Endothelial cell of umbilical vein (primary cell): ENCODE measurements around the gene CPT1A. TPM values are rescaled to one million over a fixed set of nuclear protein-coding genes. Genes with fewer than 3 reads are reported as not detected.

Source experiments
- BruUV-seq: library from RNA; stranded (reverse); fragments of 400-500 nt; replicated peaks from 2 replicates; lab custom pipeline; 2021; lab: Mats Ljungman, UMichigan
- CTCF ChIA-PET: fragments of 300-600, 350-600 bp; sonication (Branson Sonifier 250); formaldehyde crosslinking; loops from one replicate; lab custom pipeline; 2021; ENCODE audit warnings: antibody characterized with exemption, inconsistent platforms; lab: Charles Lee
- POLR2A ChIA-PET: fragments of 300-600, 350-600 bp; sonication (Branson Sonifier 250); formaldehyde crosslinking; loops from one replicate; lab custom pipeline; 2021; ENCODE audit warnings: antibody characterized with exemption, inconsistent platforms; lab: Charles Lee
- DNase-seq: peaks from one replicate; pipeline ENCODE4 v3.0.0-alpha.2; 2011; ENCODE audit warnings: low read depth, low spot score
- FAIRE-seq: peaks from 2 replicates; lab custom pipeline; 2011; peaks lifted over from hg19 to GRCh38; lab: Jason Lieb, UNC
- H2AFZ ChIP-seq: 2 replicates; pipeline ENCODE4 v1.6.0; 2012; ENCODE audit warnings: low read depth, low read length, control low read depth, inconsistent platforms
- H3K27ac ChIP-seq: 2 replicates; pipeline ENCODE4 v1.5.1; 2011; ENCODE audit warnings: low read depth, mild to moderate bottlenecking, control low read depth, low read length, moderate library complexity; ENCODE audit not compliant: insufficient read depth
- H3K27me3 ChIP-seq, 2 experiments: 2 replicates each; pipeline versions ENCODE4 v1.6.0 to v1.6.1; 2011; ENCODE audit warnings: low read length in 2 of 2, mixed read lengths in 1 of 2; ENCODE audit not compliant: control insufficient read depth in 2 of 2, insufficient read depth in 2 of 2
- H3K36me3 ChIP-seq, 2 experiments: 2 replicates in 1 of 2; 3 replicates in 1 of 2; pipeline ENCODE4 v1.5.1; 2011; ENCODE audit warnings: low read length in 2 of 2, mild to moderate bottlenecking in 1 of 2, moderate library complexity in 1 of 2; ENCODE audit not compliant: control insufficient read depth in 2 of 2, insufficient read depth in 2 of 2; ENCODE audit errors: extremely low read depth in 1 of 2
- H3K4me1 ChIP-seq: 3 replicates; pipeline ENCODE4 v1.5.1; 2011; ENCODE audit warnings: mild to moderate bottlenecking, low read length; ENCODE audit not compliant: control insufficient read depth, insufficient read depth; ENCODE audit errors: extremely low read depth
- H3K4me2 ChIP-seq: 2 replicates; pipeline ENCODE4 v1.6.1; 2011; ENCODE audit warnings: low read length, control low read depth, mixed read lengths; ENCODE audit not compliant: insufficient read depth
- H3K4me3 ChIP-seq, 3 experiments: fragments of 200-600 bp in 1 of 3; sonication (generic), shearing (Covaris generic) in 1 of 3; replicated peaks in 1 of 3; 2 replicates each; pipeline ENCODE4 v1.5.1; 2011 to 2016; ENCODE audit warnings: control low read depth in 3 of 3, low read length in 3 of 3, mild to moderate bottlenecking in 2 of 3, inconsistent platforms in 1 of 3, low read depth in 1 of 3, moderate library complexity in 1 of 3; ENCODE audit not compliant: insufficient read depth in 1 of 3
- H3K79me2 ChIP-seq: 2 replicates; pipeline ENCODE4 v1.6.0; 2012; ENCODE audit warnings: low read length, inconsistent platforms; ENCODE audit not compliant: control insufficient read depth, insufficient read depth
- H3K9ac ChIP-seq: replicated peaks from 2 replicates; pipeline ENCODE3; 2011; ENCODE audit warnings: low read length, control low read depth; ENCODE audit not compliant: insufficient read depth; ENCODE audit errors: extremely low read depth
- H3K9me1 ChIP-seq: replicated peaks from 3 replicates; pipeline ENCODE4 v1.6.0; 2011; ENCODE audit warnings: mild to moderate bottlenecking, low read length; ENCODE audit not compliant: control insufficient read depth, insufficient read depth; ENCODE audit errors: extremely low read depth
- H3K9me3 ChIP-seq: replicated peaks from 2 replicates; pipeline ENCODE4 v1.5.1; 2012; ENCODE audit warnings: low read length, inconsistent platforms; ENCODE audit not compliant: control insufficient read depth, insufficient read depth
- H4K20me1 ChIP-seq: replicated peaks from 2 replicates; pipeline ENCODE3; 2011; ENCODE audit warnings: mild to moderate bottlenecking, low read length; ENCODE audit not compliant: control insufficient read depth, insufficient read depth; ENCODE audit errors: extremely low read depth
- CTCF ChIP-seq, 2 donors: IDR thresholded peaks; 1 replicate in 1 of 2; 2 replicates in 1 of 2; pipeline ENCODE4 v1.5.1; 2011; ENCODE audit warnings: low read length in 2 of 2, mild to moderate bottlenecking in 2 of 2, moderate library complexity in 2 of 2, control low read depth in 1 of 2, inconsistent platforms in 1 of 2, low read depth in 1 of 2; ENCODE audit not compliant: insufficient read depth in 1 of 2; ENCODE audit errors: extremely low read depth in 1 of 2
- EZH2 ChIP-seq: IDR thresholded peaks from 2 replicates; pipeline ENCODE4 v1.6.1; 2012; ENCODE audit warnings: borderline replicate concordance, low read depth, mild to moderate bottlenecking, moderate library complexity, low read length, inconsistent platforms; ENCODE audit not compliant: severe bottlenecking
- FOS ChIP-seq: IDR thresholded peaks from 2 replicates; pipeline ENCODE4 v1.6.1; 2011; ENCODE audit warnings: mild to moderate bottlenecking, low read length, moderate library complexity, borderline replicate concordance; ENCODE audit not compliant: insufficient read depth
- GATA2 ChIP-seq: IDR thresholded peaks from 2 replicates; pipeline ENCODE4 v1.7.0; 2011; ENCODE audit warnings: low read depth, mild to moderate bottlenecking, moderate library complexity, mixed read lengths, low read length; ENCODE audit not compliant: insufficient read length, insufficient read depth
- JUN ChIP-seq: IDR thresholded peaks from 2 replicates; pipeline ENCODE4 v1.6.1; 2011; ENCODE audit warnings: borderline replicate concordance, low read depth; ENCODE audit not compliant: insufficient read length, insufficient read depth
- MAX ChIP-seq: IDR thresholded peaks from 2 replicates; pipeline ENCODE4 v1.6.1; 2011; ENCODE audit not compliant: insufficient read depth, insufficient read length
- MYC ChIP-seq: IDR thresholded peaks from one replicate; pipeline ENCODE4 v1.6.1; 2011; ENCODE audit warnings: mild to moderate bottlenecking, low read depth, low read length
- POLR2A ChIP-seq: IDR thresholded peaks from 2 replicates; pipeline ENCODE4 v1.6.1; 2012; ENCODE audit warnings: low read depth, mild to moderate bottlenecking, control low read depth, low read length
- POLR2AphosphoS5 ChIP-seq: IDR thresholded peaks from 2 replicates; pipeline ENCODE4 v1.6.1; 2012; ENCODE audit warnings: low read depth, mild to moderate bottlenecking, control low read depth, low read length, moderate library complexity; ENCODE audit not compliant: insufficient read depth
- dilution Hi-C: fragments of 300-500 bp; cut with MboI; formaldehyde crosslinking; loops from one replicate; pipeline ENCODE4 v1.15.0; 2019; ENCODE audit warnings: low sequenced_read_pairs; ENCODE audit not compliant: extremely low pct_ligation_motif_present
- intact Hi-C: fragments of 100-400 bp; cut with micrococcal nuclease; formaldehyde crosslinking; loops from one replicate; pipeline ENCODE4 v1.10.0; 2022
- polyA plus RNA-seq, 4 experiments: library from polyadenylated mRNA; depleted of rRNA in 3 of 4; stranded (reverse) in 3 of 4; unstranded in 1 of 4; fragments of >200 nt; gene quantifications; 2 replicates each; pipeline versions ENCODE4 v1.2.1 to v1.2.3, GENCODE V29; 2011 to 2012; ENCODE audit warnings: missing spikeins in 1 of 4
- total RNA-seq: library from RNA; stranded (reverse); gene quantifications from 2 replicates; pipeline ENCODE4 v1.2.3, GENCODE V29; 2021

Gene CPT1A
- total and polyA plus RNA-seq, 2 donors (not counting 3 experiments of a cell fraction or from before 2014, with no cell fraction given): 26.3 to 62.1 TPM

GRCh38 chr11:68763181-68763721, 78.5 kb downstream of the CPT1A start:
- BruUV-seq: no TSS peak
- no peak overlapping the region for H2AFZ ChIP-seq
- H3K36me3 ChIP-seq: peaks cover 2 to 34% of the 10 kb centered on the region in 2 experiments
- FAIRE-seq (no peak), DNase-seq (no peak)
- H3K79me2 ChIP-seq: no peaks in the 10 kb centered on the region
- H3K4me3 ChIP-seq: no peak overlapping the region
- intact Hi-C loops (no loop called here), dilution Hi-C loops (no loop called here)
- ChIA-PET POLR2A (no interaction called here), CTCF (no interaction called here)
- no peaks in the 10 kb centered on the region for H3K9me3 ChIP-seq
- TF ChIP-seq POLR2A: no peak
- TF ChIP-seq FOS: no peak
- no peak for TF ChIP-seq EZH2
- no peak for TF ChIP-seq GATA2
- TF ChIP-seq CTCF (IDR thresholded peaks at IDR 0.05; ENCODE audit: extremely low read depth in 1 of 2, insufficient read depth in 1 of 2, low read depth in 1 of 2, low read length in 2 of 2): no peak
- TF ChIP-seq POLR2AphosphoS5: no peak
- no peak for TF ChIP-seq JUN
- no peak for TF ChIP-seq MAX
- TF ChIP-seq MYC: no peak
- H3K4me1 ChIP-seq: no peaks in the 10 kb centered on the region
- no peak overlapping the region for H3K4me2 ChIP-seq
- no peak overlapping the region for H3K9ac ChIP-seq
- H4K20me1 ChIP-seq: no peaks in the 10 kb centered on the region
- H3K27me3 ChIP-seq: no peaks in the 10 kb centered on the region
- no peak overlapping the region for H3K27ac ChIP-seq
- H3K9me1 ChIP-seq: no peaks in the 10 kb centered on the region
